Testis (tissue), 2 donors: Measurements from ENCODE around the gene FCN3.

Source experiments
- POLR2A ChIP-seq: fragments of 450-650 bp; IDR thresholded peaks from one replicate; pipeline ENCODE4 v1.6.1; 2017; ENCODE audit warnings: antibody characterized with exemption, mild to moderate bottlenecking, moderate library complexity
- TF ChIP-seq, protein P1 (sequence below), 3 experiments: fragments of 450-650 bp in 2 of 3; fragments of 200-600 bp in 1 of 3; sonication (generic) in 1 of 3; IDR thresholded peaks; one replicate each; pipeline ENCODE4 v1.5.1; 2016 to 2019; ENCODE audit warnings: antibody characterized with exemption in 3 of 3, mild to moderate bottlenecking in 2 of 3, moderate library complexity in 1 of 3

DNA sequence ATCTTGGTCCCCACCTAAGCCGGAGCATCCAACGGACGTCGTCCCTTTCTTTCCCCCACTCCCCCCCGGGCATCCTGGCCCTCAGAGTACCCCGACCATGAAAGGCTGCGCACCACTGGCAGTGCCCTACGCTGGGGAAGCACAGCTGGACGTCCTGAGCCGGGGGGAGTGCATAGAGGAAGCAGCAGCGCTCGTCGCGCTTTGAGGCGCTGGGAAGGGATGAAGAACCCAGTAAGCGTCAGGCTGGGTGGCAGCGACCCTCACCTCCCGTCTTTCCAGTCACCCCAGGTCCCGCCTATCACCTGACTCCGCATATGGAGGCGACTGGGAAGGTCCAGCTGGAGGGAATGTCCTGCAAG lies 13.6 kb downstream of the FCN3 start:
- TF ChIP-seq POLR2A, result no peak
- TF ChIP-seq, protein P1, sequence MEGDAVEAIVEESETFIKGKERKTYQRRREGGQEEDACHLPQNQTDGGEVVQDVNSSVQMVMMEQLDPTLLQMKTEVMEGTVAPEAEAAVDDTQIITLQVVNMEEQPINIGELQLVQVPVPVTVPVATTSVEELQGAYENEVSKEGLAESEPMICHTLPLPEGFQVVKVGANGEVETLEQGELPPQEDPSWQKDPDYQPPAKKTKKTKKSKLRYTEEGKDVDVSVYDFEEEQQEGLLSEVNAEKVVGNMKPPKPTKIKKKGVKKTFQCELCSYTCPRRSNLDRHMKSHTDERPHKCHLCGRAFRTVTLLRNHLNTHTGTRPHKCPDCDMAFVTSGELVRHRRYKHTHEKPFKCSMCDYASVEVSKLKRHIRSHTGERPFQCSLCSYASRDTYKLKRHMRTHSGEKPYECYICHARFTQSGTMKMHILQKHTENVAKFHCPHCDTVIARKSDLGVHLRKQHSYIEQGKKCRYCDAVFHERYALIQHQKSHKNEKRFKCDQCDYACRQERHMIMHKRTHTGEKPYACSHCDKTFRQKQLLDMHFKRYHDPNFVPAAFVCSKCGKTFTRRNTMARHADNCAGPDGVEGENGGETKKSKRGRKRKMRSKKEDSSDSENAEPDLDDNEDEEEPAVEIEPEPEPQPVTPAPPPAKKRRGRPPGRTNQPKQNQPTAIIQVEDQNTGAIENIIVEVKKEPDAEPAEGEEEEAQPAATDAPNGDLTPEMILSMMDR (IDR thresholded peaks at IDR 0.05), result no peak
